ENCODE results near the gene CLDN9. TPM values are rescaled to one million over a fixed set of nuclear protein-coding genes. Genes with fewer than 3 reads are reported as not detected.

Gene CLDN9
- total RNA-seq, 2 experiments from 2014 or later = not detected

- ChIA-PET CTCF (no interaction called here), POLR2A (no interaction called here)
- H3K4me3 ChIP-seq (ENCODE audit: low read length) = no peak overlapping the region
- peaks cover 10 to 12% of the 10 kb centered on the region in 2 experiments for H3K27me3 ChIP-seq (ENCODE audit: control insufficient read depth in 1 of 2, insufficient read depth in 2 of 2, low read length in 2 of 2)
- no peak for TF ChIP-seq CTCF (IDR thresholded peaks at IDR 0.05)
- Mint-ChIP-seq H3K4me3 (peak overlapping the region; percentile 71), H3K27me3 (peaks cover 18% of the 10 kb centered on the region), H3K4me1 (ENCODE audit: low read depth) (peaks cover 16% of the 10 kb centered on the region), H3K9me3 (no peaks in the 10 kb centered on the region), H3K36me3 (ENCODE audit: low read depth) (no peaks in the 10 kb centered on the region), H3K27ac (no peak overlapping the region)
- H3K9me3 ChIP-seq (ENCODE audit: control insufficient read depth in 1 of 2, insufficient read depth in 1 of 2, low read length in 2 of 2) = peaks cover 0 to 5% of the 10 kb centered on the region in 2 experiments
- ATAC-seq (ENCODE audit: poor library complexity) (no peak), DNase-seq (no peak)
- no peaks in the 10 kb centered on the region for H3K36me3 ChIP-seq (ENCODE audit: insufficient read depth, low read length)
- intact Hi-C loops (cut with DNase I, micrococcal nuclease) = no loop called here
- peaks cover 43% of the 10 kb centered on the region for H3K4me1 ChIP-seq (ENCODE audit: insufficient read depth, low read length)
- no peak overlapping the region for H3K27ac ChIP-seq (ENCODE audit: low read depth in 1 of 2, low read length in 2 of 2)
These were observed 3.3 kb downstream of the CLDN9 start for GRCh38 chr16:3015865-3016521.

- Mint-ChIP-seq H3K9me3 (no peaks in the 10 kb centered on the region), H3K4me3 (no peak overlapping the region), H3K27ac (no peak overlapping the region), H3K36me3 (ENCODE audit: low read depth) (no peaks in the 10 kb centered on the region), H3K4me1 (ENCODE audit: low read depth) (peaks cover 29% of the 10 kb centered on the region), H3K27me3 (peaks cover 16% of the 10 kb centered on the region)
- intact Hi-C loops (cut with DNase I, micrococcal nuclease) = no loop called here
- Histone ChIP-seq H3K4me1 (ENCODE audit: insufficient read depth, low read length) (peaks cover 49% of the 10 kb centered on the region), H3K36me3 (ENCODE audit: insufficient read depth, low read length) (no peaks in the 10 kb centered on the region), H3K4me3 (ENCODE audit: low read length) (no peak overlapping the region), H3K27ac (ENCODE audit: low read depth in 1 of 2, low read length in 2 of 2) (no peak overlapping the region), H3K27me3 (ENCODE audit: control insufficient read depth in 1 of 2, insufficient read depth in 2 of 2, low read length in 2 of 2) (peaks cover 4 to 10% of the 10 kb centered on the region in 2 experiments), H3K9me3 (ENCODE audit: control insufficient read depth in 1 of 2, insufficient read depth in 1 of 2, low read length in 2 of 2) (peaks cover 0 to 5% of the 10 kb centered on the region in 2 experiments)
- DNase-seq = no peak
- CTCF ChIA-PET = no interaction called here
- ATAC-seq (ENCODE audit: poor library complexity) = no peak
- TF ChIP-seq CTCF (IDR thresholded peaks at IDR 0.05) = no peak
- POLR2A ChIA-PET = no interaction called here
These were observed 4.6 kb downstream of the CLDN9 start for GRCh38 chr16:3017344-3017743.

GRCh38 chr16:3017794-3018506, 5.2 kb downstream of the CLDN9 start, which contains the start of gene CLDN6:
Gene CLDN6, minus strand, starts transcription at chr16:3018183. Its CDS starts 2,162 bp downstream, at chr16:3016021.
- H3K27ac Mint-ChIP-seq = no peak within 1 kb of the TSS
- H3K4me1 Mint-ChIP-seq (ENCODE audit: low read depth) = peaks cover 35% of the 10 kb centered on the region
- no peak for TF ChIP-seq CTCF (IDR thresholded peaks at IDR 0.05)
- Histone ChIP-seq H3K4me3 (ENCODE audit: low read length) (no peak within 1 kb of the TSS), H3K9me3 (ENCODE audit: control insufficient read depth in 1 of 2, insufficient read depth in 1 of 2, low read length in 2 of 2) (peaks cover 0 to 5% of the 10 kb centered on the region in 2 experiments), H3K4me1 (ENCODE audit: insufficient read depth, low read length) (peaks cover 49% of the 10 kb centered on the region), H3K27me3 (ENCODE audit: control insufficient read depth in 1 of 2, insufficient read depth in 2 of 2, low read length in 2 of 2) (peaks cover 4 to 8% of the 10 kb centered on the region in 2 experiments), H3K36me3 (ENCODE audit: insufficient read depth, low read length) (no peaks in the 10 kb centered on the region), H3K27ac (ENCODE audit: low read depth in 1 of 2, low read length in 2 of 2) (no peak within 1 kb of the TSS)
- intact Hi-C loops (cut with DNase I, micrococcal nuclease) = no loop called here
- peaks cover 10% of the 10 kb centered on the region for H3K27me3 Mint-ChIP-seq
- H3K9me3 Mint-ChIP-seq = no peaks in the 10 kb centered on the region
- peak within 1 kb of the TSS; percentile 63 for H3K4me3 Mint-ChIP-seq
- CTCF ChIA-PET = interaction anchor here (0.9 to 5.4 kb wide), 4 partner anchors 10 to 112 kb away, joined by 3 to 38 read pairs (median 6); no protein-coding TSS in a partner anchor
- DNase-seq = peak in 4 of 14 experiments; percentile 27 to 64 (median 56)
- POLR2A ChIA-PET = no interaction called here
- H3K36me3 Mint-ChIP-seq (ENCODE audit: low read depth) = no peaks in the 10 kb centered on the region
- no peak for ATAC-seq (ENCODE audit: poor library complexity)

All from CD4-positive, alpha-beta T cell (primary cell).